KG1 (cell line): ENCODE data around the gene ABLIM3.
A peak's percentile ranks its signal among the peaks of the same experiment; 100 is the strongest.

Experiments used
- DNase-seq: peaks from one replicate; lab custom pipeline; 2025; lab: John Stamatoyannopoulos, UW

Gene ABLIM3

GRCh38 chr5:149141224-149141956 is at the start of gene ABLIM3:
Gene ABLIM3 (plus strand): TSS chr5:149141493. CDS start chr5:149142096, 603 bp downstream.
- no peak for DNase-seq

- DNase-seq: no peak
These were observed 47.7 kb upstream of the ABLIM3 start for GRCh38 chr5:149093625-149094024.

DNA sequence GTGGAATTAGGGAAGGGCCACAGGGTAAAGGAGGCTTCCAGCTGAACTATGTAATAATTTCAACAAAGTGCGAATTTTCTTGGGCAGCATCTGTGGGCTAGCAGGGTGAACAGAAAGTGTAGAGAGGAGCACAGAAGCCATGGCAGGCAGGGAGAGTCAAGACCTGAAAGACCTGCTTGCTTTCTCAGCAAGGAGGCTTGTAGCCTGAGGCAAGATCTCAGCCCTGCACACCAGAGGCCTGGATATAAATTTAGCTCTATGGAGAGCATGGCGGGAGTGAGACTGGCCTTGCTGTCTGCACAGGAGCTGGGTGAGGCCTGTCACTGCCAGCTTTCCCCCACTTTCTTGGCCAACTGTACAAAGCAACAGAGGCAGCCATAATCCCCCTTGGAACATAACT is 46.3 kb upstream of the ABLIM3 start:
- DNase-seq: no peak

DNA sequence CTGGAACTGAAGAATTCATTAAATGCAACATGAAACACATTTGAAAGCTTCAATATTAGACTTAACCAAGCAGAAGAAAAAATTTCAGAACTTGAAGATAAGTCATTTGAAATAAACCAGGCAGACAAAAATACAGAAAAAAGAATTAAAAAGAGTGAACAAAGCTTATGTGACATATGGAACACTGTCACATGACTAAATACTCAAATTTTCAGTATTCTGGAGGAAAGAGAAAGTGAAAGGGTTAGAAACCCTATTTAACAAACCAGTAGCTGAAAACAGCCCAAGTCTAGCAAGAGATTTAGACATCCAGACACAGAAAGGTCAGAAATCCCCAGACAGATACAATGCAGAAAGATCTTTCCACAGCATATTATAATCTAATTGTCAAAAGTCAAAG is 41.4 kb upstream of the ABLIM3 start:
- no peak for DNase-seq

- no peak for DNase-seq
These were observed 41.0 kb upstream of the ABLIM3 start for GRCh38 chr5:149100331-149100730.

GRCh38 chr5:149108651-149109280 is 32.5 kb upstream of the ABLIM3 start:
- DNase-seq: no peak

GRCh38 chr5:149110406-149110805 is 30.9 kb upstream of the ABLIM3 start:
- DNase-seq: no peak

DNA sequence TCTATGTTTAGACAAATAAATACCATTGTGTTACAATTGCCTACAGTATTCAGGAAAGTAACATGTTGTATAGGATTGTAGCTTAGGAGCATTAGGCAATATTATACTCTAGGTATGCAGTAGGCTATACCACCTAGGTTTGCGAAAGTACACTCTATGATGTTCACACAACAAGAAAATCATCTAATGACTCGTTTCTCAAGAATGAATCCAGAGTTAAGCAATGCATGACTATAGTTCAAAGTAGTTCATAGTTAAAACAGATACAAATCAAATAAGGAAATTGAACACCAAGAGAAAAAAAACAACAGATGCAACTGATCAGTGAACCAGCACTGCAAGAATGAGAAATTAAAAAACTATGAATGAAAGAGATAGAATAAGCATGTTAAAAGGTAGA is 27.6 kb upstream of the ABLIM3 start:
- no peak for DNase-seq

DNA sequence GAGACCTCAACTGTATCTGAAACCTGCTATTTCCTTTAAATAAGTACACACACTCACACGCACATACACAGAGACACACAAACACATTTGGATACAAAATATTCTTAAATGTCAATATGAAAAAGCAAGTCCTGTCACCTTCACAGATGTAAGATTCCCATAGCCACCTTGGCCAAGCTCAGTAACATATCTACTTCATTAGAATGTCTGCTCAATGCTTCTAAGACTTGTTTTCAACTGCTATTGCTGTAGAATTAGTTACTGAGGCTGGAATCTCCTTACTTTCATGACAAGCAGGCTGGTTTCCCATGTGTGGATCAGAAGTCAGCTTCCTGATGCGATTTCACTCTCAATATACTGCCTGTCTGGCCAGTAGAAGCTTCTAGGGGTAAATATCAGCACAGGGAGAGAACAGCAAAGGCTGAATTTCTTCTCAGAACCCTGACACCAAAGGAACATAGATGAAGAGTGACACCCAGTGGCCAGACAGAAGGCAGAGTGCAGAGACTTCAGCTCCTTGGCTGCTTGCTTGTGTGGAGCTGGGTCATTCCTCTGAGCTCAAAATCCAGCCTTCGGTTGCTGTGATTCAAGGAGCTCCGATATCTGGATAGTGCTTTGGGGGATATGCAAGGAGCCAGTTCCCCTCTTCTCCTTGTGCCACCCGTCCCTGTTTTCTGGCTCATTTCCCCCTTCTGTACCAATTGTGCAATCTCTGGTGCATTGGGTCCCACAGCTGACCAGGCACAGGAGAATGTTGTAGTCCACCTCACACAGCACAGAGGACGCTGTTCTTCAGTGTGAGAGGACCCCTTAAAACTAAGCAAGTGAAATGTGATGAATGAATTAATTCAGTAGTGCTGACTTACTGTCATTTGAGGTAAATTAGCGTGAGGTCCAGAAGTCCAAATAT is 26.6 kb upstream of the ABLIM3 start:
- DNase-seq: peak; percentile 18

DNA sequence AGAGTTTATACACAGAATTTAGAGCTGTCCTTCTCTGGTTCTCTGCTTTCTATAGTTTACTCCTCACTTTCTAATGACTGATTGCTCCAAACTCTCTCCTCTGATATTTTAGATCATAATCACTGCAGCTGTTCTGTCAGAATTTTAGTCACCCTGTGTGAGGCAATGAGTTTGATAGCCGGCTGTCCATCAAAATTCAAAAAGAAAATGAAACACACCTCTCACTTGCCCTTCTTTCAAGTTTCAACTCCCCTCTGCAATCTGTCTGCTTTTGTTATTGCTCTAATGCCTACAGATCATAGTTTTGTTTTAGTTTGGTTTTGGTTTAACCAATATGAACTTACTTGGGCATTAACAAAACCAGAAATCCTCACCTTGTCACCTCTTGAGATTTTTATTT is 23.3 kb upstream of the ABLIM3 start:
- DNase-seq: no peak

- DNase-seq: no peak
These were observed 22.8 kb upstream of the ABLIM3 start for GRCh38 chr5:149118463-149118862.

DNA sequence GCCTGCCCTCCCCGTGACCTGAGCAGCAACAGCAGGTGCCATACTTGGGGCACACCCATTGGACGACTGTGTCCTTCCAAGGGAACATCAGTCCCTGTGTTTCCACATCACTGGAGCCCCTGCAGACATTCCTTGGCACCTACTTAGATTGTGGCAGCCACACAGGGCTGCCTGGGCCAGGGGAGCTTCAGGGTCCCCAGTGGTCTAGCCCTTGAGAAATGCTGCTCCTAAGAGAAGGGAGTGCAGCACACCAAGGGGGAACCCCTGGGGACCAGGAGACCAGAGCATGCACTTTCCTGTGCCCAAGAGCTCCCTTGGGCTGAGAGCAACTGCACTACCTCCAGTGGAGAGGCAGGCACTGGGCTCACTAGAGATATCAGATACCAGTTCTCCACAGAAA is 20.1 kb upstream of the ABLIM3 start:
- DNase-seq: no peak

GRCh38 chr5:149123211-149123610 is 18.1 kb upstream of the ABLIM3 start:
- no peak for DNase-seq

DNA sequence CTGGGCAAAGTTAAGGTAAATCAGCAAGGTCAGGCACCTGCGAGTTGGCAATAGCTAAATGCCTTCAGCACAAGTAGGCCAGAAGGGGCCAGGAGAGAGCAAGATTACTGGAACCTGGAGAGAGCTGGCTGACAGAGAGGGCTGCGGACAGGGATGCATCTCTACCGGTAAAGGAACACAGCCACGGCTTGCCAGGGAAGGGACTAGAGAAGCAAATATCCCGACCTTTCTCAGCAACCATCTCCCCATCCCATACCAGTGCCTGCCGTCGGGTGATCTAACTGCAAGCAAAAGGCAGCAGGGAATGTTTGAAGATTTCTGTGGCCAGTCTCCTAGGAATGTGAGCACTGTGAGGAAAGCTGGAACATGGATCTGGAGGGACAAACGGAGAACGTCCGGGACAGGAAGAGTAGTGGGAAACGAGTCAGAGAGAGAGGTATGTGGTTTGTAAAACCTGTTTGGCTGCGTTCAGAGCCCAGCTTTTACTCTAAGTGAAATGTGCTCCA is 15.9 kb upstream of the ABLIM3 start:
- DNase-seq: no peak

DNA sequence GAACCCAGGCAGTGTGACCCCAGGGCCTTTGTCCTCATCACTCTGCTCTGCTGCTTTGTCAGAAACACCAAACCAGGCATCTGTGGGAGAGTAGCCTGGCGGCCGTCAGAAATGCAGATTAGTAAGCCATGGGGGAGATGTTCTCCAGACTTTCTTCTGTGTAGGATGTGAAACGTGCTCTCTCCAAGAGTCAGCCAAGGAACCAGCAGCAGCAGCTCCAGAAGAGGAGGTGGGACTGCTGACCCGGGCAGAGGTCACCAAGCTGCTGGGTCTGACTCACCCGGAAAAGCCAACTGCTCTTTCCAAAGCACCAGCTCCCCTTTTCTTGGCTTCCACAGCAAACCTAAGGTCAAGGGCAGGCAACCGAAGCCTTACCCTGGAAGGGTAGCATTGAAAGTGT is 14.4 kb upstream of the ABLIM3 start:
- DNase-seq: no peak

DNA sequence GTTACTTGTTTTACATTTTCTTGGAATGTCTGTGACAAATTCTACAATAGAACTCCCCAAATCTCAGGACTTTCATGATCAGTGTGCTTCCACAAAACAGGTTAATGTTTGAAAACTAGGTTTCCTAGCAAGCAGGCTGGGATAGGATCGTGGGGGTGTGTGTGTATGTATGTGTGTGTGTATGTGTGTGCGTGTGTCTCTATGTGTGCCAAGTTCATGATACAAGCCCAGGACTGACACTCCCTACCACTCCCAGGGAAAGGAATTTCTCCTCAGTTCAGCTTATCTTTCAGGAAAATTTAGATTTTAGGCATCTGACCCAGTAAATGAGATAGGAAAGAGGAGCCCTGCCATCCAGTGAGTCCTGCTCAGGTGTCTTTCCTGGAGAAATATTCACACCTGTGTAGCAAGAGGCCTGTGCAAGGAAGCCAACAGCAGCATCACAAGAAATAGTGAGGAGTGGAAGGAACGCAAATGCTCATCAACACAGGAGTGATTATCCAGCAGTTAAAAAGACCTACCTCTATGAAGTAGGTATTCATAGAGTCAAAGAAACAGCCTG is 13.8 kb upstream of the ABLIM3 start:
- no peak for DNase-seq

DNA sequence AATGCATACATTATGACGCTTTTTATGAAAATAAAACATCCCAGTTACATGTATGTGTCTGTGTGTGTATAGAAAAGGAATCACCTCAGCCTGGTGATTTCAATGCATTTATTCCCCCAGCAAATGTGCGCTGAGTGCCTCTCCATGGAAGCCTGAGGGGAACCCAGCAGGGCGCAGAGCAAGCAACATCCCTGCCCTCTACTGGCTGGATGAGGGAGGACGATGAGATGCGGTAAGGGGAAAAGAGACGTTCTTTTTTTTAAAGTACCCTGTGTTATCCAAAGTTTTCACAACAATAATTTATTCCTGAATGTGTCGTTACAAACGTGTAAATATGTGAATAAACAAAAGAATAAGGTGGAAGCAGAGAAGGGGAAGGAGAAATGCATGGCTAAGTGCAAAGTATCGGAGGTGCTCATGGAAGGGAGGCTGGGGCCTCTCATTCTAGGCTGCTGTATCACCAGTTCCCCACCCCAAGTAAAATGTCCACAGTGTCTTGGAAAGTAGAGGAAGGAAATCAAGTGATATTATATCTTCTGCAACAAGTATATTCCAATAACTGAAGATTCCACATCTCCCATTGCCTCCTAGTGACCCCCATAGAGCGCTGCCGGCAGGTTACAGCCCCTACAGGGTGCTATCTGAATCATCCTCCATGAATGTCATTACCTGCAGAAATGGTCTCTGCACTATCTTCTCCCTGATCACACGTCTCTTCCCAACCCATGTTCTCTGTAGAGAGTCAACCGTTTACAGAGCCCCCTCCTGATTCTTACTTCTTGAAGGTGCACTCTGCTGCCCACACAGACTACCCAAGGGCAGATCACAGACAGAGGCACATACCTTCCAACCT is 13.0 kb upstream of the ABLIM3 start:
- no peak for DNase-seq

DNA sequence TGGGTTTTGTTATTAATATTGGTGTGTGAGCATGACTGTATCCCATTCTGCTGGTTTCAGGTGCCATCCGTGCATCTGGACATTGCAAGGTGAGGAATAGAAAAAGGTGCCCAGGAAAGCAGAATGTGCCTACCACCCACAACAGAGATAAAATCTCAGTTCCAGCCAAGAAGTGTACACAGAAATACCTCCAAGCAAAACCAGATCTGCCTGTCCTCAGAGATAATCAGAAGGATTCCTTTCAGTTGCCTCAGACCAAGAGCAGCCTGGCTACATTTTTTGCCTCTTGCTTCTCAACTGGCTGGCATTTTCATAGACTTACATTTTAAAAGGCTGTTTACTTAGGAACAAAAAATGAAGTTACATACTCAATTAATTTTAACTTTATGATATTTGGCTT is 12.1 kb upstream of the ABLIM3 start:
- DNase-seq: no peak

GRCh38 chr5:149130121-149130914 is 11.0 kb upstream of the ABLIM3 start:
- no peak for DNase-seq

- DNase-seq: no peak
These were observed 8.8 kb upstream of the ABLIM3 start for GRCh38 chr5:149132474-149132873.
